WERI-Rb-1 (cell line): ENCODE measurements around the gene TEAD1.

Experiments used
- DNase-seq: peaks from one replicate; pipeline ENCODE4 v3.0.0-alpha.2; 2020
- H3K27ac ChIP-seq: fragments of 250-450 bp; sonication (Bioruptor Pico); 2 replicates; pipeline ENCODE4 v1.5.1; 2020; ENCODE audit warnings: mild to moderate bottlenecking, moderate library complexity
- H3K27me3 ChIP-seq: fragments of 250-450 bp; sonication (Bioruptor Pico); 2 replicates; pipeline ENCODE4 v1.5.1; 2021; ENCODE audit warnings: mild to moderate bottlenecking, low read depth, moderate library complexity; ENCODE audit not compliant: insufficient read depth, severe bottlenecking
- H3K36me3 ChIP-seq: fragments of 250-450 bp; sonication (Bioruptor Pico); 2 replicates; pipeline ENCODE4 v1.5.1; 2020; ENCODE audit warnings: mild to moderate bottlenecking, moderate library complexity
- H3K4me3 ChIP-seq: 2 replicates; pipeline ENCODE4 v1.5.1; 2011; ENCODE audit warnings: low read depth, mild to moderate bottlenecking, control low read depth, low read length
- H3K9me3 ChIP-seq: fragments of 250-450 bp; sonication (Bioruptor Pico); 2 replicates; pipeline ENCODE4 v1.5.1; 2021; ENCODE audit warnings: mild to moderate bottlenecking, moderate library complexity; ENCODE audit not compliant: severe bottlenecking
- TF ChIP-seq, protein P1 (sequence below): IDR thresholded peaks from 2 replicates; pipeline ENCODE4 v1.5.1; 2011; ENCODE audit warnings: low read depth, mild to moderate bottlenecking, control low read depth, inconsistent platforms, low read length

Gene TEAD1

DNA sequence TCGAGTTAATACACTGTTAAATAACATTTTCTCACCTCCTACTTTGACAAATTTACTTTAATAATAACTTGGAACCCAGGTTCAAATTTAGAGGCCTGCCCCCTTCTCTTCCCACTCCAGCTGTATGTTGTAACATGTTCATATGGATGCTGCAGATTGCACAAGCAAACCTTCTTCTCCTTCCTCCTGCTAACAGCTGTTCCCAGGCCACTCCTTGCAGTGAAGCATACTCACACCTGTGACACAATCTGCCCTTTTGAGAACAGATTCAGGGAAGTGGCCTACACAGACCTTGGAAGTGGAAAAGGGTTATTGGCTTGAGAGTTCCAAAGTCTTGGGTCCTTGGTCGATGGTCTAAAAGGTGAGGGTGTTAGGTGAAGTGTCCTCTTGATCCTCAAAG lies 131.9 kb downstream of the TEAD1 start:
- Histone ChIP-seq H3K27ac (no peak overlapping the region), H3K4me3 (no peak overlapping the region), H3K27me3 (no peaks in the 10 kb centered on the region), H3K36me3 (no peaks in the 10 kb centered on the region; the same call in 1 of the 2 replicates), H3K9me3 (no peaks in the 10 kb centered on the region)
- TF ChIP-seq, protein P1, sequence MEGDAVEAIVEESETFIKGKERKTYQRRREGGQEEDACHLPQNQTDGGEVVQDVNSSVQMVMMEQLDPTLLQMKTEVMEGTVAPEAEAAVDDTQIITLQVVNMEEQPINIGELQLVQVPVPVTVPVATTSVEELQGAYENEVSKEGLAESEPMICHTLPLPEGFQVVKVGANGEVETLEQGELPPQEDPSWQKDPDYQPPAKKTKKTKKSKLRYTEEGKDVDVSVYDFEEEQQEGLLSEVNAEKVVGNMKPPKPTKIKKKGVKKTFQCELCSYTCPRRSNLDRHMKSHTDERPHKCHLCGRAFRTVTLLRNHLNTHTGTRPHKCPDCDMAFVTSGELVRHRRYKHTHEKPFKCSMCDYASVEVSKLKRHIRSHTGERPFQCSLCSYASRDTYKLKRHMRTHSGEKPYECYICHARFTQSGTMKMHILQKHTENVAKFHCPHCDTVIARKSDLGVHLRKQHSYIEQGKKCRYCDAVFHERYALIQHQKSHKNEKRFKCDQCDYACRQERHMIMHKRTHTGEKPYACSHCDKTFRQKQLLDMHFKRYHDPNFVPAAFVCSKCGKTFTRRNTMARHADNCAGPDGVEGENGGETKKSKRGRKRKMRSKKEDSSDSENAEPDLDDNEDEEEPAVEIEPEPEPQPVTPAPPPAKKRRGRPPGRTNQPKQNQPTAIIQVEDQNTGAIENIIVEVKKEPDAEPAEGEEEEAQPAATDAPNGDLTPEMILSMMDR: no peak
- no peak for DNase-seq

DNA sequence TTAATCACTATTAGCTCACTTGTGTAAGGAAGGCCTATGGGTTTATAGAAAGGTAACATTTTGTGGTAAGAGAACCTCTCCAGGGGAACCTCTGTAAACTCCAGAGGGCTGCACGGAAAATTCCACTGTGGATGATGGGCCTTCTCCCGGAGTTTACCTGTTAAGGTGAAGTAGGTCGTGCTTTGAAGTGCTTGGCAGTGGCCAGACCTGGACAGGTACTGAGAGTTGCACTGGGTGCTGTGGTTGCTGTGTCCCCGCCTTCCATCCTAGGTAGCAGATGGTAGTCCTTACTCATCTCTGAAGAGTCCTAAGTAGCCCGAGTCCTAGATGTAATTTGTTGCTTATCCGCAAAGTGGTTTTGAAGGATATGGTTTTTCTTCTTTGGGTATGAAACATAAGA lies 133.4 kb downstream of the TEAD1 start:
- no peaks in the 10 kb centered on the region for H3K27me3 ChIP-seq
- TF ChIP-seq, protein P1: no peak
- H3K9me3 ChIP-seq: no peaks in the 10 kb centered on the region
- peak overlapping the region; percentile 67 for H3K27ac ChIP-seq
- H3K4me3 ChIP-seq: no peak overlapping the region
- peak; percentile 71 for DNase-seq
- H3K36me3 ChIP-seq: no peaks in the 10 kb centered on the region; the same call in 1 of the 2 replicates

DNA sequence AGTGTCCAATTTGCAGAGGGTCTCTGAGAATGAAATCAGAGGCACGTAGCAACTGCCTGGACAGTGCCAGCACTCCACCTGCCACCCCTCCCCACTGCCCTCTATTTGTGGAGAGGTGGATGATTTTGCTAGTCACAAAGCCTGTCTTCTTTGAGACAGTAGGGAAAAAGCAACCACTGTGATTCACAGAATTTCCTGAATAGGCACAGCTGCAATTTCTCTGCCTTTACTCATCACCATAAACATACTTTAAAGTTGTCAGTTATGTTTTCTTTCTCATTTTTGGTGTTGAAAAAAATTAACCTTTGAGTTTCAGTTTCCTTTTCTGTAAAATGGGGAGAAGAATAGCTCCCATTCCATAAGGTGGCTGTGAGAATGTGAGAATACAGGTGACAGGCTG lies 134.3 kb downstream of the TEAD1 start:
- no peaks in the 10 kb centered on the region for H3K9me3 ChIP-seq
- H3K27ac ChIP-seq: peak overlapping the region; percentile 67
- no peak for DNase-seq
- H3K27me3 ChIP-seq: no peaks in the 10 kb centered on the region
- TF ChIP-seq, protein P1: 0 out of 2 replicates have a peak, but pooled peaks have one; percentile 3
- H3K36me3 ChIP-seq: no peaks in the 10 kb centered on the region; the same call in 1 of the 2 replicates
- H3K4me3 ChIP-seq: no peak overlapping the region

DNA sequence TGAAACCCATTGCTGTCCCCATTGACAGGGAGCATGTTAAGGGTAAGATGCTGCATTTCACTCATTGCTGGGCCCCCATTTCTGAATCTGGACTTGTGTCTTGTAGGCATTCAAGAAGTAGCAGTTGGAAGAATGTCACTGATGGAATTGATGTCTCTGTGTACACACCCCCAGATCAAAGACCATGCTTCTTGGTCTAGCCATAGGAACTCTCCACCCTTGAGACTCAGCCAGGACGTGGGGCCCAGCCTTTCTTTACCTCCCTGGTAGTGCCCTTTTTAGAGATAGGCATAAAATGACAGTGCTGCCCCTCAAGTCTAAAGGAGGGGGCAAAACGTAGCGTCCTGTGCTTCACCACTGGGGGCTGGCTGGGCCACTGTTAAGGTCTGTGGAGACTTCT lies 135.1 kb downstream of the TEAD1 start:
- TF ChIP-seq, protein P1: no peak
- Histone ChIP-seq H3K4me3 (no peak overlapping the region), H3K27ac (peak overlapping the region; percentile 67), H3K27me3 (no peaks in the 10 kb centered on the region), H3K36me3 (no peaks in the 10 kb centered on the region; the same call in 1 of the 2 replicates), H3K9me3 (no peaks in the 10 kb centered on the region)
- DNase-seq: no peak

DNA sequence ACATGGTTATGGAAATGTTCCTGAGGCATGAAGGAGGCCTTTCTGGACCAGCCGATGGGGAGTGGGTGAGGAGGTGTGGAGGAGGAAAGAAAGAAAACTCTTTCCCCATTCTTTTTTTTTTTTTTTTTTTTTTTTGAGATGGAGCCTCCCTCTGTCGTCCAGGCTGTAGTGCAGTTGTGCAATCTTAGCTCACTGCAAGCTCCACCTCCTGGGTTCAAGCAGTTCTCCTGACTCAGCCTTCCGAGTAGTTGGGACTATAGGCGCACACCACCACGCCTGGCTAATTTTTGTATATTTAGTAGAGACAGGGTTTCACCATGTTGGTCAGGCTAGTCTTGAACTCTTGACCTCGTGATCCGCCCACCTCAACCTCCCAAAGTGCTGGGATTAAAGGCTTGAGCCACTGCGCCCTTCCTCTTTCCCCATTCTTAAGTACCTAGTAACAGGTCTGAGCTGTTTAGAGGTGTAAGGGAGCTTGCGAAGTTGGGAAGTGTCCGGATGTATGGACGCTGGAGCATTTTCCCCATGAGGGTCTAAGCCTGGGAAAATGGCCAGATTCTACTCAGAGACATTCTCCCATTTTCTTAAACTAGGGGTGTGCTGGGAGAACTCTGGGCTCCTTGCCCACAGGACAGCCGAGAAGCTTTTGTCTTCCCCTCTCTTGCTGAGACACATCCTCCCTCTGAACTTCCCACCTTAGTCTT lies 135.8 kb downstream of the TEAD1 start:
- Histone ChIP-seq H3K4me3 (no peak overlapping the region), H3K36me3 (no peaks in the 10 kb centered on the region; the same call in 1 of the 2 replicates), H3K27me3 (no peaks in the 10 kb centered on the region), H3K27ac (peak overlapping the region; percentile 67), H3K9me3 (no peaks in the 10 kb centered on the region)
- DNase-seq: no peak
- TF ChIP-seq, protein P1: no peak

DNA sequence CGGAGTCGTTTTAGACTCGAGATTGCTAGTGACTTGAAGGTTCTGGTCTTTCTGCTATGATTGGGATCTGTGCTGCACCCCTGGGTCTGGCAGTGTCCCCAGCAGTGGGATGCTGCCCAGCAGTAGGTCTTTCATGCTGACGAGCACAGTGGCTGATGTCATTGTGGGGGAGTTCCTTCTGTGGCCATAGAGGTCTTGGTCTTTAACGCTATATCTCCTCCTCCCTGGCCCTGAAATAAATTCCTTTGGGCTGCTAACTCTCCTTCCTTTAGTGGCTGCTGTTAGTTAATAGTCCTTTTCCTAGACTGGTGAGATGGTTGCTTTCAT lies 136.3 kb downstream of the TEAD1 start:
- no peaks in the 10 kb centered on the region; the same call in 1 of the 2 replicates for H3K36me3 ChIP-seq
- no peaks in the 10 kb centered on the region for H3K27me3 ChIP-seq
- no peak overlapping the region for H3K4me3 ChIP-seq
- DNase-seq: no peak
- H3K9me3 ChIP-seq: no peaks in the 10 kb centered on the region
- TF ChIP-seq, protein P1: no peak
- H3K27ac ChIP-seq: peak overlapping the region; percentile 2; the same call in 1 of the 2 replicates
